ENCODE measurements around the gene EXOC3L4. TPM values are rescaled to one million over a fixed set of nuclear protein-coding genes. Genes with fewer than 3 reads are reported as not detected.
"Not testable (repeated sequence)": the region's sequence is repeated elsewhere in the genome, so short reads cannot be mapped to it uniquely, and the experiment has no call there.

Gene EXOC3L4
- total RNA-seq, 1 donor from 2014 or later = not detected

- Mint-ChIP-seq H3K27me3 (ENCODE audit: insufficient read depth, low read depth) (peaks cover 11% of the 10 kb centered on the region), H3K36me3 (no peaks in the 10 kb centered on the region), H3K27ac (no peak overlapping the region), H3K4me3 (peak overlapping the region; percentile 58), H3K4me1 (peaks cover 13% of the 10 kb centered on the region), H3K9me3 (no peaks in the 10 kb centered on the region)
- Histone ChIP-seq H3K27ac (no peak overlapping the region), H3K9me3 (ENCODE audit: low read depth) (no peaks in the 10 kb centered on the region), H3K36me3 (no peaks in the 10 kb centered on the region), H3K4me3 (no peak overlapping the region), H3K4me2 (no peak overlapping the region), H3K4me1 (peaks cover 6% of the 10 kb centered on the region), H3F3A (ENCODE audit: low read depth) (peaks cover 12% of the 10 kb centered on the region), H2AFZ (replicated peaks) (no peak overlapping the region), H3K27me3 (peaks cover 4% of the 10 kb centered on the region), H3K79me2 (ENCODE audit: low read depth) (no peaks in the 10 kb centered on the region), H3K9ac (no peak overlapping the region), H4K20me1 (ENCODE audit: low read depth) (no peaks in the 10 kb centered on the region)
- TF ChIP-seq CTCF (IDR thresholded peaks at IDR 0.05) = no peak
- no peak for TF ChIP-seq EZH2 (IDR thresholded peaks at IDR 0.05)
- no peak for TF ChIP-seq EZH2phosphoT487 (IDR thresholded peaks at IDR 0.05)
- DNase-seq (ENCODE audit: low spot score) = no peak
Measured at GRCh38 chr14:103116636-103117035, 22.1 kb downstream of the EXOC3L4 start.

GRCh38 chr14:103117499-103117898, 23.0 kb downstream of the EXOC3L4 start:
- H3K36me3 Mint-ChIP-seq; H3K79me2 ChIP-seq (ENCODE audit: low read depth); H3K9me3 Mint-ChIP-seq: not testable (repeated sequence)

GRCh38 chr14:103118018-103118662, 23.6 kb downstream of the EXOC3L4 start:
- Histone ChIP-seq H3K4me1 (peaks cover 20% of the 10 kb centered on the region), H3F3A (ENCODE audit: low read depth) (peaks cover 25% of the 10 kb centered on the region), H4K20me1 (ENCODE audit: low read depth) (no peaks in the 10 kb centered on the region), H3K27me3 (peaks cover 19% of the 10 kb centered on the region), H3K9ac (no peak overlapping the region), H3K4me3 (no peak overlapping the region), H3K27ac (no peak overlapping the region), H3K79me2 (ENCODE audit: low read depth) (no peaks in the 10 kb centered on the region), H2AFZ (replicated peaks) (no peak overlapping the region), H3K4me2 (no peak overlapping the region), H3K36me3 (no peaks in the 10 kb centered on the region), H3K9me3 (ENCODE audit: low read depth) (no peaks in the 10 kb centered on the region)
- Mint-ChIP-seq H3K9me3 (no peaks in the 10 kb centered on the region), H3K36me3 (no peaks in the 10 kb centered on the region), H3K4me3 (no peak overlapping the region), H3K27me3 (ENCODE audit: insufficient read depth, low read depth) (peaks cover 11% of the 10 kb centered on the region), H3K4me1 (peaks cover 18% of the 10 kb centered on the region), H3K27ac (no peak overlapping the region)
- no peak for TF ChIP-seq CTCF (IDR thresholded peaks at IDR 0.05)
- no peak for TF ChIP-seq EZH2 (IDR thresholded peaks at IDR 0.05)
- no peak for TF ChIP-seq EZH2phosphoT487 (IDR thresholded peaks at IDR 0.05)
- no peak for DNase-seq (ENCODE audit: low spot score)

More at GRCh38 chr14:103117499-103117898, 23.0 kb downstream of the EXOC3L4 start:
- H3K27me3 ChIP-seq = peaks cover 12% of the 10 kb centered on the region
- H3K27ac Mint-ChIP-seq; H2AFZ ChIP-seq (replicated peaks); H4K20me1 ChIP-seq (ENCODE audit: low read depth); H3K9me3 ChIP-seq (ENCODE audit: low read depth); H3K36me3 ChIP-seq; H3K9ac ChIP-seq; H3K4me2 ChIP-seq; H3K4me3 ChIP-seq; H3K4me3 Mint-ChIP-seq; H3K27ac ChIP-seq; DNase-seq (ENCODE audit: low spot score): not testable (repeated sequence)
- H3F3A ChIP-seq (ENCODE audit: low read depth) = peaks cover 20% of the 10 kb centered on the region
- H3K4me1 Mint-ChIP-seq = peaks cover 20% of the 10 kb centered on the region
- peaks cover 15% of the 10 kb centered on the region for H3K4me1 ChIP-seq
- peaks cover 11% of the 10 kb centered on the region for H3K27me3 Mint-ChIP-seq (ENCODE audit: insufficient read depth, low read depth)

GRCh38 chr14:103118663-103119404, 24.3 kb downstream of the EXOC3L4 start:
- H3K4me2 ChIP-seq = no peak overlapping the region
- H3K4me3 ChIP-seq = no peak overlapping the region
- no peaks in the 10 kb centered on the region for H3K36me3 ChIP-seq
- Mint-ChIP-seq H3K4me3 (no peak overlapping the region), H3K9me3 (no peaks in the 10 kb centered on the region), H3K27me3 (ENCODE audit: insufficient read depth, low read depth) (peaks cover 11% of the 10 kb centered on the region), H3K36me3 (no peaks in the 10 kb centered on the region), H3K27ac (no peak overlapping the region), H3K4me1 (peaks cover 17% of the 10 kb centered on the region)
- peaks cover 26% of the 10 kb centered on the region for H3K27me3 ChIP-seq
- H2AFZ ChIP-seq (replicated peaks) = no peak overlapping the region
- H3F3A ChIP-seq (ENCODE audit: low read depth) = peaks cover 25% of the 10 kb centered on the region
- H3K4me1 ChIP-seq = peaks cover 25% of the 10 kb centered on the region
- no peaks in the 10 kb centered on the region for H4K20me1 ChIP-seq (ENCODE audit: low read depth)
- no peak for TF ChIP-seq EZH2phosphoT487 (IDR thresholded peaks at IDR 0.05)
- TF ChIP-seq EZH2 (IDR thresholded peaks at IDR 0.05) = no peak
- no peak for TF ChIP-seq CTCF (IDR thresholded peaks at IDR 0.05)
- no peaks in the 10 kb centered on the region for H3K9me3 ChIP-seq (ENCODE audit: low read depth)
- DNase-seq (ENCODE audit: low spot score) = no peak
- no peaks in the 10 kb centered on the region for H3K79me2 ChIP-seq (ENCODE audit: low read depth)
- no peak overlapping the region for H3K9ac ChIP-seq
- H3K27ac ChIP-seq = no peak overlapping the region

- not testable (repeated sequence) for H2AFZ ChIP-seq (replicated peaks); H3K4me2 ChIP-seq; H3K79me2 ChIP-seq (ENCODE audit: low read depth); H3K9me3 ChIP-seq (ENCODE audit: low read depth); H3K36me3 Mint-ChIP-seq; H3K4me3 Mint-ChIP-seq; H4K20me1 ChIP-seq (ENCODE audit: low read depth); H3K36me3 ChIP-seq; DNase-seq (ENCODE audit: low spot score); H3K9ac ChIP-seq; H3K9me3 Mint-ChIP-seq; H3K27ac ChIP-seq; H3K4me3 ChIP-seq
- Histone ChIP-seq H3K27me3 (peaks cover 32% of the 10 kb centered on the region), H3K4me1 (peaks cover 25% of the 10 kb centered on the region), H3F3A (ENCODE audit: low read depth) (peaks cover 25% of the 10 kb centered on the region)
- Mint-ChIP-seq H3K4me1 (peaks cover 22% of the 10 kb centered on the region), H3K27ac (peak overlapping the region; percentile 87), H3K27me3 (ENCODE audit: insufficient read depth, low read depth) (peaks cover 12% of the 10 kb centered on the region)
Measured at GRCh38 chr14:103119527-103119926, 25.0 kb downstream of the EXOC3L4 start.
